Islet of Langerhans (tissue), 1 donor: Measurements from ENCODE around the gene NGEF.

Experiments used
- FAIRE-seq: peaks from one replicate; lab custom pipeline; 2011; peaks lifted over from hg19 to GRCh38; lab: Jason Lieb, UNC

NGEF gene

DNA sequence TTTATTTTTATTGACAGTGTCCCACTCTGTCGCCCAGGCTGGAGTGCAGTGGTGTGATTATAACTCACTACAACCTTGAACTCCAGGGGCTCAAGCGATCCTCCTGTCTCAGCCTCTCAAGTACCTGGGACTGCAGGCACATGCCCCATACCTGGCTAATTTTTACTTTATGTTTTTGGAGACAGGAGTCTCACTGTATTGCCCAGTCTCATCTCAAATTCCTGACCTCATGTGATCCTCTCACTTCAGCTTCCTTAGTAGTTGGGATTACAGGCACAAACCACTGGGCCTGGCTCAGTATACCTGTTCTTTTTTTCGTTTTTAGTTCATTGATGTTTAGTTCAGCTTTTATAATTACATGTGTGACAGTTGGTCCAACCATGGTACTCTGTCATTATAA lies 183.1 kb downstream of the NGEF start:
- no peak for FAIRE-seq
